HT-29 (cell line): ENCODE results near the gene CDC6. TPM values are rescaled to one million over a fixed set of nuclear protein-coding genes. Genes with fewer than 3 reads are reported as not detected.
A peak's percentile ranks its signal among the peaks of the same experiment; 100 is the strongest.

Experiments
- DNase-seq: peaks from one replicate; pipeline ENCODE4 v3.0.0-alpha.2; 2015; ENCODE audit warnings: low spot score
- total RNA-seq: library from RNA; depleted of rRNA; stranded (reverse); fragments of >200 nt; shearing (Covaris generic); gene quantifications from 2 replicates; pipeline ENCODE4 v1.2.3, GENCODE V29; 2014; rRNA removed

Gene CDC6
- total RNA-seq, result 36.2 and 39.8 TPM in 2 replicates

DNA sequence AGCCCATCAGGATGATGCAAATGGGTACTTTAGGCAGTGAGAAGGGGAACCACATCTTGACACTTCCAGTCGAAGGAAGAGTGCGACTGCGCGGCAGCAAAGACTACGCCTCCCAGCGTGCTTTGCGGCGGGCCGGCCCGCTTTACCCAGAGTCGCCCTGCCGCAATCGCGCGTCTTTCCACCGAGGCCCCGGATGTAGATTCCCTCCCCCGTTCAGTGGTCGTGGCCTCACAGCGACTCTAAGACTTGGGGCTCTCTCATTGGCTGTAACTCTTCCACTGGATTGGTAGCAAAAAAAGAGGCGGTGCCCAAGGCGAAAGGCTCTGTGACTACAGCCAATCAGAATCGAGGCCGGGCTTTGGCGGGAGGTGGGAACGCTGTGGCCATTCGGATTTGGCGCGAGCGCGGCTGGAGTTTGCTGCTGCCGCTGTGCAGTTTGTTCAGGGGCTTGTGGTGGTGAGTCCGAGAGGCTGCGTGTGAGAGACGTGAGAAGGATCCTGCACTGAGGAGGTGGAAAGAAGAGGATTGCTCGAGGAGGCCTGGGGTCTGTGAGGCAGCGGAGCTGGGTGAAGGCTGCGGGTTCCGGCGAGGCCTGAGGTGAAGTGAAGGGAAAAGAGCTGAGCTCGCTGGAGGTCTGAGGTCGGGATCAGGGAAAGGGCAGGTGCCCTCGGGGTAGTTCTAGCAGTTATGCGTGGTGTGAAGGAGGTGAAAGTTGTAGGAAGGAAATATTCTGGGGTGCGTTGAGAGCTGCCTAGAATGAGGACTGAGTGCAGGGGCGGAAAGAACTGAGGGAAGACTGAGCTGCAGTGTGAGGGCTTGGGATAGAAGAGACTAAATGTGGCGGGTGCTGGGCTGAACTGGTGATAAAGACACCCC is at the start of gene CDC6:
Gene CDC6 (plus strand): TSS at position 386 of the 876 bp plus-strand sequence. CDS start 1,542 bp downstream, outside the sequence.
- peak; percentile 99 for DNase-seq

DNA sequence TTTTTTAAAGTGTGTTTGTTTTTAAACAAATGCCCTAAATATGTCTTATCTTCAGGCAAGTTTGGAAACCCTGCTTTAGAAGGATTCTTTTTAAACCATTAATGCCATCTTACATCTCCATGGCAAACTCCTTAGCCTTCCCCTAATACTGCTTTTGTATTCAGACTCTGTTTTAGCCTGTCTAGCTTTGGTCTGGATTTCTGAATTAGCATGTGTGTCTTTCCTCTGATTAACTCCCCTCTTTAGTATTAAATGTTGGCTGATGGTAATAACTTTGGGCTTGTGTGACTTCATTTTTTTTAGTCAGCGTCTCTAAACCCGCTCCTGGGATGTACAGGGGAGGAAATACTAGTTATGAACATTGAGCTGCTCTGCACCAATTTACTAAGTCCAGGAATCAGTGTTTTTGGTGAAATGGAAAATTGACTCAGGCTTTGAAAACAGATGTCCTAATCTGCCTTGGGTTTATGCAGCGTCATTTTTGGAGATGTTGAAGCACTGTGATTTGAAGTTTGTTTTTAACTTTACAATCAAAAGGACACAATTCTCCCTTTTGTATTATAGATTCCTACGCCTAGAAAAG is 46.3 kb upstream of the CDC6 start:
- DNase-seq, result no peak

- DNase-seq, result no peak
These were observed 44.9 kb upstream of the CDC6 start for GRCh38 chr17:40242774-40243173.

- DNase-seq, result no peak
These were observed 43.9 kb upstream of the CDC6 start for GRCh38 chr17:40243761-40244160.

GRCh38 chr17:40244255-40244654 is 43.4 kb upstream of the CDC6 start:
- no peak for DNase-seq

GRCh38 chr17:40247926-40248495 is 39.7 kb upstream of the CDC6 start:
- no peak for DNase-seq

- DNase-seq, result no peak
These were observed 39.2 kb upstream of the CDC6 start for GRCh38 chr17:40248507-40248906.

DNA sequence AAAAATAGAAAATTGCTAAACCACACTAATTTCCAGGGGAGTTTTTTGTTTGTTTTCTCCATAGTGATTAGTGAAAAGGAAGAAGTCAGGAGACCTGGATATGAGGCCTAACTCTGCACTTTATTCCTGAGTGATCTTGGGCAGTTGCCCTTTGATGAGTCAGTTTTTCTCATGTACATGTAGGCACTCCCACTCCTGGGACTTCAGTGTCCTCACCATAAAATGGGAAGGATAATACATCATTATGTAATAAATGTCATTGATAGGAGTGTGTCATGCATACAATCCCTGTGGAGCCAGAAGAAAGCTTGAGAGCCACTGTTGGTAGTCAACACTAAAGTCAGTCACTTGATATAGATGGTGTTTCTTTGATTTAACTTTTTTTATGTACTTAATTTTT is 36.1 kb upstream of the CDC6 start:
- DNase-seq, result peak; percentile 32

DNA sequence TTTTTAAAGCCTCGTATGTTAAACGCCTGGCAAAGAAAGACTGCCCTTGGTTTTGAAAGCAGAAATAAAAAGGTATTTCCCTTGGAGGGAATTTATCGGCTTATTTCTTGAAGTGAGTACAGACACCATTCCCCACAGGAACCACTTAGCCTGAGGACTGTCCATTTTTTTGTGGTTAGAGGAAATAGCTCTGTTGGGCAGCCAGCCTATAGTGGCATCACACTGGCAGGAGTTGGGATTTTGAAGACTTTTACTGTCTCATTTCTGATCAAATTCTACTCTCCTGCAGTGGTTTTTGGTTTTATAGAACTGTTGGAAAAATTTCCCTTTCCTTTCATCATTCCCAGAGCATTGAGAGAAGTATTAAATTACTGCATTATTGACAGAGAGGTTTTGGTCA is 34.1 kb upstream of the CDC6 start:
- DNase-seq, result no peak

DNA sequence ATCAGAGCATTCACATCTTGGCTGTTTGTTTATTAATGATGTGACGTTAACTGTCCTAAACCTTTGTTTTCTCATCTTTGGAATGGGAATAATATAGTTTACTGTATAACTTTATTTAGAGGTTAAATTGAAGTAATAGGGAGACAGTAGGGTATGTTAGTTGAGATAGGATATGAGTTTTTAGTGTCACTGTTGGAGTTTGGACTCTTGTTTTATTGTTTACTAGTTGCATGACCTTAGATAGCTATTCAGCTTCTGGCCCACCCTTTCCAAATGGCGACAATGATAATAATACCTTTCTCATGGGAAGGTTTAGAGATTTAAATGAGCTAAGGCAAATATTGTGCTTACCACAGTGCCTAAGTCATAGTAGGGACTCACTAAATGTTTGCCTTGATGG is 28.2 kb upstream of the CDC6 start:
- DNase-seq, result no peak

DNA sequence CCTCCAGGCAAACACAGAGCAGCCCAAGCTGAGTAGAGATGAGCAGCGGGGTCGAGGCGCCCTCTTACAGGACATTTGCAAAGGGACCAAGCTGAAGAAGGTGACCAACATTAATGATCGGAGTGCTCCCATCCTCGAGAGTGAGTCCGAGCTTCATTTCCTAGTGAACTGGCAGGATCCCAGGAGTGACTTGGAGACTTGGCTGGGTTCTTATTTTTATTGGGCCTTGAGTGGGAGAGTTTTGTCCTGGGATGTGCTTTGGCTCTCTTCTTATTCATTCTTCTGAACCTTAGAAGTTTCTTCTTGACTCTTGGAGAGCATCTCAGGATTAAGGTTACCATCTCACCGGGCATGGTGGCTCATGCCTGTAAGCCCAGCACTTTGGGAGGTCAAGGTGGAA is 27.2 kb upstream of the CDC6 start:
- no peak for DNase-seq

DNA sequence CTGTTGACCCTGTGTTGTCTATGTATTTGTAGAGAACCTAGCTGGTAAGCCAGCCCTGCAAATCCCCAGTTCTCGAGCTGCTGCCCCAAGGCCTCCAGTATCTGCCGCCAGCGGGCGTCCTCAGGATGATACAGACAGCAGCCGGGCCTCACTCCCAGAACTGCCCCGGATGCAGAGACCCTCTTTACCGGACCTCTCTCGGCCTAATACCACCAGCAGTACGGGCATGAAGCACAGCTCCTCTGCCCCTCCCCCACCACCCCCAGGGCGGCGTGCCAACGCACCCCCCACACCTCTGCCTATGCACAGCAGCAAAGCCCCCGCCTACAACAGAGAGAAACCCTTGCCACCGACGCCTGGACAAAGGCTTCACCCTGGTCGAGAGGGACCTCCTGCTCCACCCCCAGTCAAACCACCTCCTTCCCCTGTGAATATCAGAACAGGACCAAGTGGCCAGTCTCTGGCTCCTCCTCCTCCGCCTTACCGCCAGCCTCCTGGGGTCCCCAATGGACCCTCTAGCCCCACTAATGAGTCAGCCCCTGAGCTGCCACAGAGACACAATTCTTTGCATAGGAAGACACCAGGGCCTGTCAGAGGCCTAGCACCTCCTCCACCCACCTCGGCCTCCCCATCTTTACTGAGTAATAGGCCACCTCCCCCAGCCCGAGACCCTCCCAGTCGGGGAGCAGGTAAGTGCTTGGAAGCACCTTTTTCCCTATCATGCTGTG is 23.1 kb upstream of the CDC6 start:
- DNase-seq, result no peak

DNA sequence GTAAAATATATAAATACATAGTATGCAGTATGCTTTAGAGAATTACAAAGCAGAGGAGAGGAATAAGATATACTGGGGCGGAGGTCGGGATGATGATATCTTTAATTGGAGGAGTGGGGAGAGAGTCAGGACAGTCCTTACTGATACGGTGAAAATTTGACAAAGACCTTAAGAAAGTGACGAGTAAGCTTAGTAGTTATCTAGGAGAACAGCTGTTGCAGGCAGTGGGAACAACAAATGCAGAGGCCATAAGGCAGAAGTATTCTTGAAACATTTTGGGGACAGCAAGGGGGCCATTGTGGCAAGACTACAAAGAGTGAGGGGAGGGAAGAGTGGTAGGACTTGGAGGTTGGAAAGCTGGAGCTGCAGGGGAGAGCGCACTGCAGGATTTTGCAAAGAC is 22.3 kb upstream of the CDC6 start:
- DNase-seq, result no peak

GRCh38 chr17:40266882-40267281 is 20.8 kb upstream of the CDC6 start:
- no peak for DNase-seq

DNA sequence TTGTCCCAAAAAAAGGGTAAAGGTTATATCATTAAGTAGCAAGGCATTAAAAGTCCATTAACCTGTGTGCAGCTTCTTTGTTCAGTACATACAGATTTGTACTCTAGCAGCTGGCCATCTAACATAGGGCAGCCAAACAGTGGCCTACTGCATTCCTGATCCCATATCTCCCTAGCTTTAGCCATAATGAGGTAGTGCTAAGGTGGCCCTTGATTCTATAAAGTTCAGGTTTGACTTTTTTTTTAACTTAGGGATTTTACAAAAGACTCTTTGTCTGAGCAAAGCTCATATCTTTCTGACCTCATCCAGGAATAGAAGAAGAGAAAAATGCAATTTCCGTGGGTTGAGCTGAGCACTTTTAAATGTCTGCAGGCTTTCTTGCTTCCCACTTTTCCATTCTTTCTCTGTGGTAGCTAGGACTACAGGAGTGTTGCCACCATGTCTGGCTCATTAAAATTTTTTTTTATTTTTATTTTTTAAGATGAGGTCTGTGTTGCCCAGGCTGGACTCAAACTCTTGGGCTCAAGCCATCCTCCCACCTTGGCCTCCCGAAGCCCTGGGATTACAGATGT is 19.5 kb upstream of the CDC6 start:
- no peak for DNase-seq

- DNase-seq, result no peak
These were observed 9.3 kb upstream of the CDC6 start for GRCh38 chr17:40278414-40278813.

GRCh38 chr17:40279402-40279801 is 8.3 kb upstream of the CDC6 start:
- no peak for DNase-seq

DNA sequence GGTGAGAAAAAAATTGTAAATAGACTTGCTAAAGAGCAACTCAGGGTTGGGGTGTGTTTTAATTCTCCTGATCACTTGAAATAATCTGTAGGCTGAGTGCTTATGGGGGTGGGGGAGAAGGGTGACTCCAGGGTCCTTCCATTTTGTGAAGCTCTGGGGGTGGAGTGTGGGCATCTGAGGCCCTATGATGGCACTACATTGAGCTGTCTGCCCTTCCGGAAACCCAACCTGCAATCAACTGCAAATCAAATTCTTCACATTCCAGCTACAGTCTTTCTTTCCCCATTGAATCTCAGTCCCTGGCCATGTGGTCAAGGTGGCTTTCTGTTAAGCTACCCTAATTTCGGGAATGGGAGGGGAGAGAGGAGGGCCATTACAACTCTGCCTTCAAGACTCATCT is 6.0 kb upstream of the CDC6 start:
- DNase-seq, result no peak

- DNase-seq, result no peak
These were observed 4.0 kb upstream of the CDC6 start for GRCh38 chr17:40283662-40284061.

GRCh38 chr17:40284085-40284713 is 3.5 kb upstream of the CDC6 start:
- DNase-seq, result peak; percentile 95

DNA sequence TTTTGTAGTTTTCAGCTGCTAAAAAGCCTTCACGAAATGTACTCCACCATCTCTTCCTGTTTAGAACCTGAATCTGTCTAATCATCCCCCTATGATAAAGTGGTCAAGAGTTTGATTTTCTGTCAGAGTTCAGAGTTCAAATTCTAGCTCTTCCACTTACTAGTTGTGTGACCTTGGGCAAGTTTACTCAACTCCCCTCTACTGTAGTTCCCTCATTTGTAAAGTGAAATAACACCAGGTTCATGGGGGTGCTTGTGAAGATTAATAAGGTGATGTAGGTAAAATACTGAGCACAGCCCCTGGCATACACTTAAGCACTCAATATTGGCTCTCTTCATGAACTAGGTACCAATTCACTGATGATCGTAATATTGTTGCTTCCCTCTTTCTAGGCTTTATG is 1.2 kb upstream of the CDC6 start:
- no peak for DNase-seq

DNA sequence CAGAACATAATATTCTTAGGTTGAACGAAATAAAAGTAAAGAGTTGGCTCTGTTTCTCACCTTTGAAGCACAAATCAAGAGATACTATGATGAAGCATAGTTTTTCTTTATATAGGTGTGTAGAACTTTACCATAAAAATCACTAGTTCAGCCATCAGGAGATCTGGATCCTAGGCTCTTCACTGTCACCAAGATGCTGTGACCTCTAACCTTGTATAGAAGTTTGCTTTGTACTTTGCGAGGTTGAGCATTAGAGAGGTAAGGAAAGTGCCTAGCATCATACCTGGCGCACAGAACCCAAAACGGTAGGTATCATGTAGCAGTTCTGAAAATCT is 553 bp upstream of the CDC6 start:
- DNase-seq, result no peak
